WERI-Rb-1 (cell line): ENCODE measurements around the gene ATG16L2.
"Not testable (repeated sequence)": the region's sequence is repeated elsewhere in the genome, so short reads cannot be mapped to it uniquely, and the experiment has no call there.

ENCODE experiments used
- DNase-seq: peaks from one replicate; pipeline ENCODE4 v3.0.0-alpha.2; 2020
- H3K27ac ChIP-seq: fragments of 250-450 bp; sonication (Bioruptor Pico); 2 replicates; pipeline ENCODE4 v1.5.1; 2020; ENCODE audit warnings: mild to moderate bottlenecking, moderate library complexity
- H3K27me3 ChIP-seq: fragments of 250-450 bp; sonication (Bioruptor Pico); 2 replicates; pipeline ENCODE4 v1.5.1; 2021; ENCODE audit warnings: mild to moderate bottlenecking, low read depth, moderate library complexity; ENCODE audit not compliant: insufficient read depth, severe bottlenecking
- H3K36me3 ChIP-seq: fragments of 250-450 bp; sonication (Bioruptor Pico); 2 replicates; pipeline ENCODE4 v1.5.1; 2020; ENCODE audit warnings: mild to moderate bottlenecking, moderate library complexity
- H3K4me3 ChIP-seq: 2 replicates; pipeline ENCODE4 v1.5.1; 2011; ENCODE audit warnings: low read depth, mild to moderate bottlenecking, control low read depth, low read length
- H3K9me3 ChIP-seq: fragments of 250-450 bp; sonication (Bioruptor Pico); 2 replicates; pipeline ENCODE4 v1.5.1; 2021; ENCODE audit warnings: mild to moderate bottlenecking, moderate library complexity; ENCODE audit not compliant: severe bottlenecking
- TF ChIP-seq, protein P1 (sequence below): IDR thresholded peaks from 2 replicates; pipeline ENCODE4 v1.5.1; 2011; ENCODE audit warnings: low read depth, mild to moderate bottlenecking, control low read depth, inconsistent platforms, low read length

Gene ATG16L2

GRCh38 chr11:72787216-72788104 lies 26.8 kb upstream of the ATG16L2 start:
- Histone ChIP-seq H3K27me3 (no peaks in the 10 kb centered on the region), H3K4me3 (no peak overlapping the region; the same call in 1 of the 2 replicates)
- DNase-seq, result peak; percentile 89

GRCh38 chr11:72788241-72788640 lies 26.0 kb upstream of the ATG16L2 start:
- no peaks in the 10 kb centered on the region for H3K9me3 ChIP-seq
- no peaks in the 10 kb centered on the region for H3K36me3 ChIP-seq
- TF ChIP-seq, protein P1, sequence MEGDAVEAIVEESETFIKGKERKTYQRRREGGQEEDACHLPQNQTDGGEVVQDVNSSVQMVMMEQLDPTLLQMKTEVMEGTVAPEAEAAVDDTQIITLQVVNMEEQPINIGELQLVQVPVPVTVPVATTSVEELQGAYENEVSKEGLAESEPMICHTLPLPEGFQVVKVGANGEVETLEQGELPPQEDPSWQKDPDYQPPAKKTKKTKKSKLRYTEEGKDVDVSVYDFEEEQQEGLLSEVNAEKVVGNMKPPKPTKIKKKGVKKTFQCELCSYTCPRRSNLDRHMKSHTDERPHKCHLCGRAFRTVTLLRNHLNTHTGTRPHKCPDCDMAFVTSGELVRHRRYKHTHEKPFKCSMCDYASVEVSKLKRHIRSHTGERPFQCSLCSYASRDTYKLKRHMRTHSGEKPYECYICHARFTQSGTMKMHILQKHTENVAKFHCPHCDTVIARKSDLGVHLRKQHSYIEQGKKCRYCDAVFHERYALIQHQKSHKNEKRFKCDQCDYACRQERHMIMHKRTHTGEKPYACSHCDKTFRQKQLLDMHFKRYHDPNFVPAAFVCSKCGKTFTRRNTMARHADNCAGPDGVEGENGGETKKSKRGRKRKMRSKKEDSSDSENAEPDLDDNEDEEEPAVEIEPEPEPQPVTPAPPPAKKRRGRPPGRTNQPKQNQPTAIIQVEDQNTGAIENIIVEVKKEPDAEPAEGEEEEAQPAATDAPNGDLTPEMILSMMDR, result no peak
- no peak for DNase-seq
- no peak overlapping the region for H3K4me3 ChIP-seq
- peak overlapping the region; percentile 77 for H3K27ac ChIP-seq
- no peaks in the 10 kb centered on the region for H3K27me3 ChIP-seq

More at GRCh38 chr11:72787216-72788104, 26.8 kb upstream of the ATG16L2 start:
- TF ChIP-seq, protein P1, result peak; percentile 42; the same call in 1 of the 2 replicates
- Histone ChIP-seq H3K27ac (peak overlapping the region; percentile 77), H3K36me3 (no peaks in the 10 kb centered on the region), H3K9me3 (no peaks in the 10 kb centered on the region)

DNA sequence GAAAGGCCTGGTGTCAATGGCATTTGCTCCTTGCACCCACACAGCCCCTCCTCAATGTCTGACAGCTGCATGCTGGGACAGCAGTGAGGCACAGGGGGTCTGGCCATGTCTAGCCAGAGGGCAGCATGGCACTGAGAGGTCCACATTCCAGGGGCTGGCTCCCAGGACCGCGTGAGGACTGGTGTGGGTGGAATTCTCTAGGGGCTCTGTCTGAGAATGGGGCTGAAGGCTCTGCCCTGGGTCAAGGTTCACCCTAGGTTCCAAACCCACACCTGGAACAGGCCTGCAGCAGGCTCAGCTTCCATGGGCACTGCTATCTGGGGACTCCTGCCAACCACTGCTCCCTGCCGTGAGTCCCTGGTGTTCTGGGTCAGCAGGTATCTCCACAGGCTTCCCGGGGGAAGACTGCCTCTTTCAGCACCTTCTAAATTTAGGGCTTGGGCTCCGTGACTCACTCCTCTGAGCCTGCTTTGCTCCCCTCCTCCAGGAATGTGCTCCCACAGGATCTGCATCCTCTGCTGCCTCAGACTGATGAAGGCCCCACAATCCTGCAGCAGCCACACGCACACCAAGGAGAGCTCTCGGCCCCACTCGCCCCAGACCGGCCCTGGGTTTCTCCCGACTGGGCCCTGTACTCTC lies 24.6 kb upstream of the ATG16L2 start:
- no peak overlapping the region for H3K27ac ChIP-seq
- H3K4me3 ChIP-seq, result no peak overlapping the region
- H3K27me3 ChIP-seq, result no peaks in the 10 kb centered on the region
- TF ChIP-seq, protein P1, result no peak
- no peaks in the 10 kb centered on the region for H3K9me3 ChIP-seq
- no peak for DNase-seq
- H3K36me3 ChIP-seq, result no peaks in the 10 kb centered on the region

- H3K36me3 ChIP-seq, DNase-seq, H3K27ac ChIP-seq, H3K4me3 ChIP-seq, H3K27me3 ChIP-seq, H3K9me3 ChIP-seq: not testable (repeated sequence)
Measured at GRCh38 chr11:72791228-72791627, 23.0 kb upstream of the ATG16L2 start.

- DNase-seq, result no peak
- Histone ChIP-seq H3K36me3 (no peaks in the 10 kb centered on the region), H3K27me3 (no peaks in the 10 kb centered on the region), H3K4me3 (no peak overlapping the region), H3K9me3 (no peaks in the 10 kb centered on the region), H3K27ac (no peak overlapping the region)
- TF ChIP-seq, protein P1, result no peak
Measured at GRCh38 chr11:72792437-72793021, 21.7 kb upstream of the ATG16L2 start.

DNA sequence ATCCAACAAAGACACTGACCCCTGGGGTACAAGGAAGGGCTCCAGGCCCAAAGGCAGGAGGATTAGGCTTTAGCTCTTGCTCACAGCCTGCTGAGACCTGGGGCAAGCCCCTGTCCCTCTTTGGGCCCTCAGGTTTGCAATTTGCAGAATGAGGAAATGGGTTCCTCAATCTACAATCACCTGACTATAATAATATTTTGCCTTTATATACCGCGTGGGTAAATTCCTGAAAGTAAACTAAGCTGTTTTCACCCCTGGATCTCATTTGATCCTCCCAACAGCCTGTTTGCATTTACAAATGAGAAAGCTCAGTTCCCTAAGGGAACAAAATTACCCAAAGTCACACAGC lies 21.2 kb upstream of the ATG16L2 start:
- Histone ChIP-seq H3K36me3 (no peaks in the 10 kb centered on the region), H3K27me3 (no peaks in the 10 kb centered on the region), H3K9me3 (no peaks in the 10 kb centered on the region), H3K4me3 (peak overlapping the region; percentile 85; the same call in 1 of the 2 replicates), H3K27ac (peak overlapping the region; percentile 40)
- DNase-seq, result no peak
- TF ChIP-seq, protein P1, result no peak
